PC-3 (cell line): Measurements from ENCODE around the gene GJD3. TPM values are rescaled to one million over a fixed set of nuclear protein-coding genes. Genes with fewer than 3 reads are reported as not detected.

Source experiments
- ATAC-seq: fragments of 200-7000 bp; cut with Tn5 transposase; 2 replicates; pipeline ENCODE4 v1.9.1; 2020; ENCODE audit warnings: mild to moderate bottlenecking, moderate library complexity
- BruUV-seq: library from RNA; stranded (reverse); fragments of 400-500 nt; replicated peaks from 2 replicates; lab custom pipeline; 2021; lab: Mats Ljungman, UMichigan
- CTCF ChIA-PET: fragments of 300-600 bp; sonication (Branson Sonifier 250); formaldehyde crosslinking; loops from one replicate; lab custom pipeline; 2022; ENCODE audit warnings: antibody characterized with exemption; lab: Charles Lee
- POLR2A ChIA-PET: fragments of 300-600 bp; sonication (Branson Sonifier 250); formaldehyde crosslinking; loops from one replicate; lab custom pipeline; 2022; ENCODE audit warnings: antibody characterized with exemption; ENCODE audit not compliant: unreplicated experiment; lab: Charles Lee
- DNase-seq: peaks from one replicate; pipeline ENCODE4 v3.0.0-alpha.2; 2015
- H2AFZ ChIP-seq: fragments of 300-600 bp; sonication (generic); 2 replicates; pipeline ENCODE4 v1.6.0; 2016; ENCODE audit warnings: antibody characterized with exemption, low read length
- H3F3A ChIP-seq: fragments of 300-600 bp; sonication (generic); one replicate; pipeline ENCODE4 v1.6.0; 2017; ENCODE audit warnings: antibody characterized with exemption, low read length, control low read depth, mild to moderate bottlenecking; ENCODE audit not compliant: unreplicated experiment
- H3K27ac ChIP-seq: fragments of 300-600 bp; sonication (generic); 2 replicates; pipeline ENCODE4 v1.5.1; 2016; ENCODE audit warnings: mild to moderate bottlenecking, low read length
- H3K27me3 ChIP-seq: fragments of 300-600 bp; sonication (generic); 2 replicates; pipeline ENCODE4 v1.6.1; 2016; ENCODE audit warnings: low read length, mixed read lengths
- H3K36me3 ChIP-seq: fragments of 300-600 bp; sonication (generic); 2 replicates; pipeline ENCODE4 v1.6.1; 2016; ENCODE audit warnings: low read depth, mixed run types, low read length, mixed read lengths
- H3K4me1 ChIP-seq: fragments of 300-600 bp; sonication (generic); 2 replicates; pipeline ENCODE4 v1.5.1; 2016; ENCODE audit warnings: low read length; ENCODE audit not compliant: insufficient read depth
- H3K4me2 ChIP-seq: fragments of 300-600 bp; sonication (generic); 2 replicates; pipeline ENCODE4 v1.6.0; 2016; ENCODE audit warnings: low read length
- H3K4me3 ChIP-seq: fragments of 300-600 bp; sonication (generic); 2 replicates; pipeline ENCODE4 v1.5.1; 2016; ENCODE audit warnings: mild to moderate bottlenecking, low read length, mixed read lengths
- H3K79me2 ChIP-seq: fragments of 300-600 bp; sonication (generic); 2 replicates; pipeline ENCODE4 v1.6.1; 2017; ENCODE audit warnings: low read length, mixed read lengths
- H3K9ac ChIP-seq: fragments of 300-600 bp; sonication (generic); 2 replicates; pipeline ENCODE4 v1.6.0; 2016; ENCODE audit warnings: mild to moderate bottlenecking, low read length
- H3K9me2 ChIP-seq: fragments of 300-600 bp; sonication (generic); replicated peaks from 2 replicates; pipeline ENCODE4 v1.6.1; 2016; ENCODE audit warnings: mixed run types, low read length, mixed read lengths
- H3K9me3 ChIP-seq: fragments of 300-600 bp; sonication (generic); 2 replicates; pipeline ENCODE4 v1.6.1; 2016; ENCODE audit warnings: low read length, mixed read lengths
- H4K20me1 ChIP-seq: fragments of 300-600 bp; sonication (generic); 2 replicates; pipeline ENCODE4 v1.6.1; 2016; ENCODE audit warnings: low read length, mixed read lengths
- EZH2 ChIP-seq: fragments of 300-600 bp; sonication (generic); IDR thresholded peaks from one replicate; pipeline ENCODE4 v1.6.1; 2017; ENCODE audit warnings: antibody characterized with exemption, mild to moderate bottlenecking, low read length; ENCODE audit not compliant: unreplicated experiment
- EZH2phosphoT487 ChIP-seq: fragments of 300-600 bp; sonication (generic); IDR thresholded peaks from 2 replicates; pipeline ENCODE4 v1.6.1; 2018; ENCODE audit warnings: mild to moderate bottlenecking, antibody characterized with exemption, low read length, borderline replicate concordance
- intact Hi-C: fragments of 100-400 bp; cut with micrococcal nuclease; formaldehyde crosslinking; loops from 2 replicates; pipeline ENCODE4 v1.9.0; 2023
- total RNA-seq: library from RNA; depleted of rRNA; stranded (reverse); fragments of >200 nt; gene quantifications from 2 replicates; pipeline ENCODE4 v1.2.3, GENCODE V29; 2014
- TF ChIP-seq, protein P1 (sequence below): fragments of 300-600 bp; sonication (generic); conservative IDR thresholded peaks from 2 replicates; pipeline ENCODE4 v1.5.1; 2017; ENCODE audit warnings: antibody characterized with exemption, low read depth, mild to moderate bottlenecking, low read length

The GJD3 gene
- total RNA-seq, 1 experiment from 2014 or later, result not detected

DNA sequence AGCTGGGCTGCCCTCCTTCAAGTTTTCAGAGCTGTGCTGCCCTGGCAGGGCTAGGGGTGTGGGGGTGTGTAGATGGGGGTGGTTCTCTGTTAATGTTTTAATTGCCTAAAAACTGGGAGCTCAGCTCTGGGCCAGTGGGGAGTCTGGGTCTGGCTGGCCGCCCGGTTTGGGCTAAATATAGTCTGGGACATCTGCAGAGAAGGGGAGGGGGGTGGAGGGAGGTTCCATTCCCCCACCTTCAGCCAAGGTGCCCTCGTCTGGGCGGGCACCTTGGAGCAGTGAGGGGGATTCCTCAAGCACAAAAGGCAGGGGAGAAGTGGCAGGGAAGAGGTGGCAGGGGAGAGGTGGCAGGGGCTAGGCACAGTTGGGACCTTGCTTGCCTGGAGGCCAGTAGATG, 42.6 kb downstream of the GJD3 start:
- no TSS peak for BruUV-seq

GRCh38 chr17:40321524-40321929, 43.0 kb downstream of the GJD3 start:
- Histone ChIP-seq H4K20me1 (peaks cover 10% of the 10 kb centered on the region; the same call in 1 of the 2 replicates), H3K27ac (peak overlapping the region; percentile 84; the same call in 1 of the 2 replicates), H3K4me1 (peaks cover 52% of the 10 kb centered on the region), H3K79me2 (peaks cover 86% of the 10 kb centered on the region), H3K9me2 (no peaks in the 10 kb centered on the region), H3F3A (no peaks in the 10 kb centered on the region), H3K4me3 (peak overlapping the region; percentile 53), H3K9ac (peak overlapping the region; percentile 62), H3K36me3 (no peaks in the 10 kb centered on the region), H3K9me3 (no peaks in the 10 kb centered on the region), H2AFZ (no peak overlapping the region), H3K27me3 (no peaks in the 10 kb centered on the region), H3K4me2 (peak overlapping the region; percentile 77)
- no TSS peak for BruUV-seq
- ChIA-PET POLR2A (interaction anchor here (0.6 kb wide), 1 partner anchor 37 kb away, joined by 3 read pairs; no protein-coding TSS in a partner anchor), CTCF (no interaction called here)
- ATAC-seq (no peak), DNase-seq (no peak)
- TF ChIP-seq EZH2phosphoT487 (no peak), EZH2 (no peak)
- TF ChIP-seq, protein P1, sequence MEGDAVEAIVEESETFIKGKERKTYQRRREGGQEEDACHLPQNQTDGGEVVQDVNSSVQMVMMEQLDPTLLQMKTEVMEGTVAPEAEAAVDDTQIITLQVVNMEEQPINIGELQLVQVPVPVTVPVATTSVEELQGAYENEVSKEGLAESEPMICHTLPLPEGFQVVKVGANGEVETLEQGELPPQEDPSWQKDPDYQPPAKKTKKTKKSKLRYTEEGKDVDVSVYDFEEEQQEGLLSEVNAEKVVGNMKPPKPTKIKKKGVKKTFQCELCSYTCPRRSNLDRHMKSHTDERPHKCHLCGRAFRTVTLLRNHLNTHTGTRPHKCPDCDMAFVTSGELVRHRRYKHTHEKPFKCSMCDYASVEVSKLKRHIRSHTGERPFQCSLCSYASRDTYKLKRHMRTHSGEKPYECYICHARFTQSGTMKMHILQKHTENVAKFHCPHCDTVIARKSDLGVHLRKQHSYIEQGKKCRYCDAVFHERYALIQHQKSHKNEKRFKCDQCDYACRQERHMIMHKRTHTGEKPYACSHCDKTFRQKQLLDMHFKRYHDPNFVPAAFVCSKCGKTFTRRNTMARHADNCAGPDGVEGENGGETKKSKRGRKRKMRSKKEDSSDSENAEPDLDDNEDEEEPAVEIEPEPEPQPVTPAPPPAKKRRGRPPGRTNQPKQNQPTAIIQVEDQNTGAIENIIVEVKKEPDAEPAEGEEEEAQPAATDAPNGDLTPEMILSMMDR, result no peak
- intact Hi-C loops, result no loop called here

More for the DNA sequence above, 42.6 kb downstream of the GJD3 start:
- intact Hi-C loops, result no loop called here
- Histone ChIP-seq H3K4me1 (peaks cover 49% of the 10 kb centered on the region), H4K20me1 (peaks cover 10% of the 10 kb centered on the region; the same call in 1 of the 2 replicates), H3K36me3 (no peaks in the 10 kb centered on the region), H3K9me3 (no peaks in the 10 kb centered on the region), H3K4me2 (peak overlapping the region; percentile 77), H3K27me3 (no peaks in the 10 kb centered on the region), H3F3A (no peaks in the 10 kb centered on the region), H3K79me2 (peaks cover 90% of the 10 kb centered on the region), H3K4me3 (peak overlapping the region; percentile 53), H2AFZ (no peak overlapping the region), H3K9me2 (no peaks in the 10 kb centered on the region), H3K9ac (peak overlapping the region; percentile 62), H3K27ac (peak overlapping the region; percentile 84)
- TF ChIP-seq EZH2phosphoT487 (no peak), EZH2 (no peak)
- TF ChIP-seq, protein P1, result no peak
- no peak for DNase-seq
- no peak for ATAC-seq
- ChIA-PET CTCF (no interaction called here), POLR2A (interaction anchor here (0.6 kb wide), 1 partner anchor 36 kb away, joined by 3 read pairs; no protein-coding TSS in a partner anchor)

- ATAC-seq (no peak), DNase-seq (no peak)
- Histone ChIP-seq H3K9ac (no peak overlapping the region), H3K9me2 (no peaks in the 10 kb centered on the region), H3F3A (no peaks in the 10 kb centered on the region), H3K79me2 (peaks cover 80% of the 10 kb centered on the region), H3K36me3 (no peaks in the 10 kb centered on the region), H3K4me3 (peak overlapping the region; percentile 99; the same call in 1 of the 2 replicates), H3K4me2 (peak overlapping the region; percentile 93), H3K4me1 (peaks cover 58% of the 10 kb centered on the region), H2AFZ (no peak overlapping the region), H3K27me3 (no peaks in the 10 kb centered on the region), H3K9me3 (no peaks in the 10 kb centered on the region), H3K27ac (no peak overlapping the region), H4K20me1 (peaks cover 10% of the 10 kb centered on the region; the same call in 1 of the 2 replicates)
- POLR2A ChIA-PET, result no interaction called here
- TF ChIP-seq, protein P1, result no peak
- no peak for TF ChIP-seq EZH2
- BruUV-seq, result no TSS peak
- intact Hi-C loops, result no loop called here
- CTCF ChIA-PET, result no interaction called here
Measured at GRCh38 chr17:40320756-40321523, 43.6 kb downstream of the GJD3 start.
